GM19438 (cell line): ENCODE results near the gene FAM83D.

Experiments
- ATAC-seq: cut with Tn5 transposase; IDR thresholded peaks from one replicate; pipeline ENCODE4 v1.9.1; 2021; ENCODE audit warnings: low read depth; ENCODE audit not compliant: unreplicated experiment

The FAM83D gene

GRCh38 chr20:38894091-38894847, 31.9 kb upstream of the FAM83D start:
- no peak for ATAC-seq

GRCh38 chr20:38895098-38895949, 30.9 kb upstream of the FAM83D start:
- no peak for ATAC-seq

GRCh38 chr20:38896009-38896594, 30.1 kb upstream of the FAM83D start:
- ATAC-seq = no peak

GRCh38 chr20:38897267-38897666, 28.9 kb upstream of the FAM83D start:
- no peak for ATAC-seq

GRCh38 chr20:38900606-38901005, 25.6 kb upstream of the FAM83D start:
- ATAC-seq = no peak

GRCh38 chr20:38902601-38903000, 23.6 kb upstream of the FAM83D start:
- ATAC-seq = no peak

GRCh38 chr20:38903335-38903734, 22.9 kb upstream of the FAM83D start:
- no peak for ATAC-seq

- no peak for ATAC-seq
Observed at GRCh38 chr20:38905375-38905774, 20.8 kb upstream of the FAM83D start.

GRCh38 chr20:38907918-38908677, 18.1 kb upstream of the FAM83D start:
- no peak for ATAC-seq

- no peak for ATAC-seq
Observed at GRCh38 chr20:38915355-38915754, 10.9 kb upstream of the FAM83D start.

GRCh38 chr20:38917657-38918056, 8.6 kb upstream of the FAM83D start:
- no peak for ATAC-seq

- ATAC-seq = no peak
Observed at GRCh38 chr20:38918172-38918571, 8.0 kb upstream of the FAM83D start.

- no peak for ATAC-seq
Observed at GRCh38 chr20:38919683-38920082, 6.5 kb upstream of the FAM83D start.

GRCh38 chr20:38920411-38920810, 5.8 kb upstream of the FAM83D start:
- no peak for ATAC-seq

GRCh38 chr20:38920851-38921250, 5.4 kb upstream of the FAM83D start:
- no peak for ATAC-seq

- ATAC-seq = no peak
Observed at GRCh38 chr20:38924718-38925117, 1.5 kb upstream of the FAM83D start.

- peak; percentile 6 for ATAC-seq
Observed at GRCh38 chr20:38926934-38927616, 858 bp downstream of the FAM83D start.

GRCh38 chr20:38927902-38928578, 1.8 kb downstream of the FAM83D start:
- no peak for ATAC-seq

GRCh38 chr20:38930242-38930569, 4.0 kb downstream of the FAM83D start:
- no peak for ATAC-seq

- ATAC-seq = no peak
Observed at GRCh38 chr20:38931984-38932383, 5.8 kb downstream of the FAM83D start.
